GM18951 (cell line): ENCODE measurements around the gene HSD11B2.

Source experiments
- POLR2A ChIP-seq: IDR thresholded peaks from 4 replicates; pipeline ENCODE4 v1.6.1; 2011; ENCODE audit warnings: mild to moderate bottlenecking; ENCODE audit not compliant: insufficient read length, insufficient read depth; ENCODE audit errors: extremely low read depth
- in situ Hi-C: fragments of 300-500 bp; cut with MboI; formaldehyde crosslinking; loops from one replicate; pipeline ENCODE4 v1.12.0; 2022; ENCODE audit warnings: low sequenced_read_pairs, mixed read lengths, inconsistent platforms; ENCODE audit not compliant: unreplicated experiment

The HSD11B2 gene

DNA sequence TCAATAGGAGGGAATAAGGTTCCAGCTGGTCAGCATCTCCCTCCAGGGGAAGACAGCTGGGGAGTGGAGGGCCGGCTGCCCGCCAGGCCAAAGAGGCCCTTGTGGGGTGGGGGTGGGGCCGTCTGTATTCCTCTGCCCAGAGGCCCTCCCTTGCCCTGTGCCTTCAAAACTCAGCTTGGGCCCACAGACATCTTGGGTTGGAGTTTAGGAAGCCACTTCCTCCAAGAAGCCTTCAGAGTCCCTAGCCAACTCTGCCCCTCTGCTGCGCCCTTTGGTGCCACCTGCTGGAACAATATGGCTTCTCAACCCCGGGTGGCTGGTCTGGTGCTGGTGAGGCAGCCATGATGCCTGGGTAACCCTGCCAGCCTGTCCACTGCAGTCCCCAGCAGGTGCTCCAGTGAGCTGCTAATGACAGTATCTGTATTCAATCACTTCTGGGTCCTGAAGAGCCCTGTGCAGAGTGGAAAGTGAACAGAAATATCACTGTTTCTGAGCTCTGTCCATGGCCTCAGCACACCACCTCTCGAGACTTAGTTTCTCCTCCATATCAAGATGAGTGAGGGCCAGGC lies 16.7 kb downstream of the HSD11B2 start:
- in situ Hi-C loops: no loop called here
- no peak for TF ChIP-seq POLR2A

DNA sequence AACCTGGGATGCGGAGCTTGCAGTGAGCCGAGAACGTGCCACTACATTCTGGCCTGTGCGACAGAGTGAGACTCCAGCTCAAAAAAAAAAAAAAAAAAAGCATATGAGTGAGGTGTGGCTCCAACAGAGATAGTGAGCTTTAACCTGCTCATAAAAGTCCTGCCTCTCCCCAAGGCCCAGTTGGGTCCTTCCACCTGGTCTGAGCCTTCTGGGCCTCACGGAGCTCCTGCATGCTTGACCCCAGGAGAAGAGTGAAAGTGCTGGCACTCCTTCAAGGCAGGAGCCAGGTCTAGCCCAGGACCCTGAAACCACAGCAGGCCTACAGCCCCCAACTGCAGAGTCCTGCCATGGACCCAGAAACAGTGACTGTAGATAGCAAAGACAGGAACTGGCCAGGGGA lies 17.7 kb downstream of the HSD11B2 start:
- in situ Hi-C loops: no loop called here
- no peak for TF ChIP-seq POLR2A

DNA sequence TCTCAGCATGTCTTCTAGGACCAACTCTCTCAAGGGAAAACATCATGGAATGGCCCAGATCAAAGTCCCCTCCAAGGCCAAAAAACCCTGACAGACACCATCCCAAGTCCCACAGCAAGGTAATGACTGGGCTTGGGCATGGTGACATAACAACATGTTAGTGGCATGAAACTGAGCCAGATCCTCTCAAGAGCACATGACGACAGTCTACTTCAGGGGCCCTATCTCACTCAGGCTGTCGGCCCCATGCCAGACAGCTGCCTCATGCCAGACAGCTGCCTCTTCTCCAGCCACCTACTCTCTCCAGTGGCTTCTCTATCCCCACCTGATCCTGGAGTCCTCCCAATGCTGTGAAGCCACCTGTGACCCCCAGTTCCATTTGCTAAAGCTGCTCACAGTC lies 18.4 kb downstream of the HSD11B2 start:
- TF ChIP-seq POLR2A: no peak
- in situ Hi-C loops: no loop called here

DNA sequence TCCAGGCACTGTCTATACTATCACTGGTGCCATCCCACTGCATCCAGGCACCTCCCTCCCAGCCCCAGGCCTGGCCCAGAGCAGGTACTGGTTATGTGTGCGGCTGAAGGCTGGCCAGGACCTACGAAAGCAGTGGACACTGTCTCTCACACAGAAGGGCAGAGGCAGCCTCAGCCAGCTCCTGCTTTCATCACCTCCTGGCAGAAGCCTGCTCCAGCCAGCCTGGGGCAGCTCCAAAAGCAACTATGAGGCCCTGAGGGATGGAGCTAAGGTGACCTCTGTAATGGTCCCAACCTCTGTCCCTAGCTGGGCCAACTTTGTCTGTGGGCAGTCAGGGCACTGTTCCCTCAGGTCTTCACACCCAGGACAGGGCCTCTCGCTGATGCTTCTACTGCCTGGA lies 18.8 kb downstream of the HSD11B2 start:
- no peak for TF ChIP-seq POLR2A
- in situ Hi-C loops: no loop called here

DNA sequence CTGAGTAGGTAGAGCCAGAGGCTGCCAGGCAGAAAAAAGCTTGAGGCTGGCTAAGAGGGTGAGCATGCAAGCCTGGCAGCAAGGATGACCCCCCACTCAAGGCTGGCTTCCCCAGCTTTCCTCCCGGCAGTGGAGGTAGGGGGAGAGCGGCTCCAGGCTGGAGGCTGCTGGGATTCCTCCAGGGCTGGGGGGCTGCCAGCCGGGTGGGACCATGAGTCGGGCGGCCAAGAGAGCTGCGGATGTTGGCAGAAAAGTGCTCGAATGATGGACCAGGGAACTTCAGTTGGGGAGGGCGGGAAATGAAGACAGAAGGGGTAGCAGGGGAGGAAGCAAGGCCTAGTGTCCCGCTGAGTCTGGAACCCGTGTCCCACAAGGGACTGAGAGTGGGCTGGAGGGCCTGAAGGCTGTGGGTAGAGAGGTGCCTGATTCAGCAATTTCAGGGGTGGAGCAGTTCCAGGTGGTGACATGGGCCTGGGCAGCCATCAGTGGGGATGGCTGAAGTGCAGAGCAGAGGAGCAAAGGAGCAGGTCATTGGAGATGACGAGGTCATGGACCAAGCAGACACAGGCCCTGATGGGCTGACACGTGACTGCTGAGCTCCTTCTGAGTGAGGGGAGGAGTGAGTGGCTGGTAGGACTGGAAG lies 20.3 kb downstream of the HSD11B2 start:
- TF ChIP-seq POLR2A: no peak
- in situ Hi-C loops: no loop called here

GRCh38 chr16:67451704-67452435 lies 20.9 kb downstream of the HSD11B2 start:
- no peak for TF ChIP-seq POLR2A
- in situ Hi-C loops: no loop called here

DNA sequence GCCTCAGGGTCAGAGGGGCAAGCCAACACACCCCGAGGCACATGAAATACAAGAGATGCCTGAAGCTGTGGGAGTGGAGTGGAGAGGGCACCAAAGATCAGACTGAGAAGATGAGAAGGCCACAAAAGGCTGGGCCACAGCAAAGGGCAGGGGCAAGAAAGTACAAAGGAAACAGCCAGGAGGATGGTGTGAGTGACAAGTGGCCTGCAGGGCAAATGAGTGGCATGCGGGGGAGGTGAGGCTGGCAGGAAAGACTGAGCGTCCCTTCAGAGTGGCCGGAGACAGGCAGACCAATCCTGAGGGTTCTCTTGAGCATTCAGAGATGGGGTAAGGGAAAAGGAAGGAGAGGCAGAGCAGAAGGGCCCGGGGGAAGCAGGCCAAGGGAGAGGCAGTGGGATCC lies 23.2 kb downstream of the HSD11B2 start:
- TF ChIP-seq POLR2A: no peak
- in situ Hi-C loops: no loop called here

DNA sequence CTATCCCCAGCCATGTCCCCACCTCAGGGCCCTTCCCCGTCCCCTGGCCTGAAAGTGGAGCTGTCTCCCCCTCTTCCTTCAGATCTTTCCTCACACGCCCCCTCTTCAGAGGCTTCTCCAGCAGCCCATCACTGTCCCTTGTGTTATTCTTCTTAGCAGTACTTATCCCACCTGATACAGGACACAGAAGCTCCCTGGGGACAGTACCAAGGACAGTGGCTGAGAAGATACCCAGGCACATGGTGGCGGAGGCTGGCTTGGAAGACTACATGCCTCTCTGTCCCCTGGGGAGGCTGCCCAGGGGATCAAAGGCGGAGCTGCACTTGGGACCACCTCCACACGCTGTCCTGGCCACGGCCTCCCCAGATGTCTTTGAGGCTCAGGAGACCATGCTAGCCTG lies 23.9 kb downstream of the HSD11B2 start:
- in situ Hi-C loops: no loop called here
- no peak for TF ChIP-seq POLR2A

DNA sequence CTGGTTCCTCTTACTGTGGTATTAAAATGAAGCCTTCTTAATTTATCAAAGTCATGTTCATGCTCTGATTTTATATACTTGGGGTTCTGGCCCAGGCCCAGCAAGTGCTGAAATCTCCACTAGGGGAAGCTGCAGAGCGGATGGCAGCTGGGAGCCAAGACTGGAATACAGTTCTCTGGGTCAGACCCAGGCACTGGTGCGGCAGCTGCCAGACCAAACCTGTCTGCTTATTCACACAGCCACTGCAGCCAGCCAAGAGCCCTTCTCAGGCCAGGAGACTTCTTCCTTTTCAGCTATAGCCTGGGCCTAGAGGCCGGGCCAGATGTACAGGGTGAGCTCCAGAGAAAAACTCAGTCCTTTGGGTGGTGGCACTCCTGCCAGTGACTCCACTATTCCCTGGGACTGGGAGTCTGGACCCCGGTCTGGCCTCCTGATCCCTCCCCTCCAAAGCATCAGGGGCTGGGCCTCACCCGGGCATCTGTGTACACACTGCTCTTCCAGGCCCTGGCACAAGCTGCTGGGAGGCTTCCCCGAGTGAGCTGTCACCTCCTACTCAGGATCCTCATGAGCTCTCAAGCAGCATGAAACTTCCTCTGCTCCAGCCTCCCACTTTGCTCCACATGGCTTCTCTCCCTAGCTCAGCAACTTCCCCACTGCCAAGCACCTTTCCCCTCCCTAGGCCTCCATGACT lies 25.6 kb downstream of the HSD11B2 start:
- no peak for TF ChIP-seq POLR2A
- in situ Hi-C loops: no loop called here

GRCh38 chr16:67457611-67458010 lies 26.7 kb downstream of the HSD11B2 start:
- no peak for TF ChIP-seq POLR2A
- in situ Hi-C loops: no loop called here

DNA sequence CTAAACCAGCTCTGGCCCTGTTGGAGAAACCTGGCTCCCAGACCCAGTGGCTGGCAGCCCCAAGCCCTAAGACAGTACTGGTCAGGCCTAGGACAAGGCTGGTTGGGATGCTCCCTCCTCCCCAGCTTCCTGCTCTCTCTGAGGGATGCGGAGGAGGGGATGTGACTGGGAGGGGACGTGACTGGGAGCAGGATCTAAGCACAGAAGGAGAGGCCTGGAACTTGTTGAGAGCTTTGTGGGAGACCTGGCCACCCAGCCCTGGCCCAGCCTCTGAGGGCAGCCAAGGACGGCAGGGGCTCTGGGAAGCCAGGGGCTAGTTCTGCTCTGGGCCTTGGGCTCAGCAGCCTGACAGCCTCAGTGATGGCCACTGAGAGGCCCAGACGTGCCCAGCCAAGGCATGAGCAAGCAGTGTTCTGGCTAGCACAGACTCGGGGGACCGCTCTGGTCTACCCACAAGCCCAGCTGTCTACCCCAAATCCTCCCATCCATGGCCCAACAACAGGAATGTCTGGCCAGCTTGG lies 27.3 kb downstream of the HSD11B2 start:
- in situ Hi-C loops: no loop called here
- TF ChIP-seq POLR2A: no peak

DNA sequence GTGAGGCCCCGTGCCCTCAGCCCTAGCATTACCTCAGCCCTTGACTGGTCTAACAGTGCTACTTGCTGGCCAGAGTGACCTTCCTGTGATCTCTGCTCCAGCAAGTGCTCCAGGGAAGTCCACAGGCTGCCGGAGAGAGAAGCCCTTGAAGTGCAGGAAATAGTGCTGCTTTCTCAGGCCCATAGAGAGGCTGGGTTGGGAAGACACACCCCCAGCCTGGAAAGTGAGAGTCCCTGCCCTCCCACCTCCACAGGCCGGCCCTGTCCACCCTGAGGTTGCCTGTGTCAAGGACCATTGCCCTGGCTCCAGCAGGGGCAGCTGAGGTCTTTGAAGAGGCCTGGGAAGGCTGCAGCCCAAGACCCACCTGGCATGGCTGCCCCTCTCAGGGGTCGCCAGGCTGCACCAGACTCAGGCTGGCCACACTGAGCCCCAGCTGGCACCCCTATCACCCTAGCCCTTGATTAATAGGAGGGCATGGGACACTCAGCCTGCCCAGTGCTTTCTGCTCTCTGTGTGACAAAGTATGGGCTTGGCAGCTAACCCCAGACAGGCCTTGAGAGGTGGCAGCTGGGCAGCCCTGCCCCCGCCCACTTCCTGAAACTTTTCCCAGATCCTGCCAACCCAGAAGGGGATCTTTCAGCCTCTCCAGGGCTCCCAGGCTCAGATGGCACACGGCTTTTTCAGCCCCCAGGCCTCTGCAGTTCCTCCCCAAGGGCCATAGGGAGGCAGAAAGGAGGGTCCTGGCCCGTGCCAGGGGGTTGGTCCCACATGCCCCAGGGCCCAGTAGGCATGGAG lies 28.3 kb downstream of the HSD11B2 start:
- TF ChIP-seq POLR2A: no peak
- in situ Hi-C loops: no loop called here

- in situ Hi-C loops: no loop called here
- no peak for TF ChIP-seq POLR2A
These were observed 28.9 kb downstream of the HSD11B2 start for GRCh38 chr16:67459861-67460150.
